SU-DHL-6 (cell line): ENCODE results near the gene ACACB.

Experiments
- H2AFZ ChIP-seq: fragments of 200-600 bp; sonication (generic); 2 replicates; pipeline ENCODE4 v1.6.1; 2014; ENCODE audit warnings: low read depth, mild to moderate bottlenecking, moderate library complexity, mixed read lengths, antibody characterized with exemption, low read length; ENCODE audit not compliant: severe bottlenecking
- H3F3A ChIP-seq: fragments of 200-600 bp; shearing (Covaris generic); 2 replicates; pipeline ENCODE4 v1.6.0; 2016; ENCODE audit warnings: antibody characterized with exemption, mild to moderate bottlenecking; ENCODE audit not compliant: insufficient read depth
- H3K27ac ChIP-seq: fragments of 200-600 bp; sonication (generic); 2 replicates; pipeline ENCODE4 v1.5.1; 2016; ENCODE audit warnings: low read depth, mild to moderate bottlenecking, low read length, moderate library complexity, mixed read lengths
- H3K27me3 ChIP-seq: fragments of 200-600 bp; sonication (generic), shearing (Covaris generic); 2 replicates; pipeline ENCODE4 v1.6.0; 2014; ENCODE audit warnings: mild to moderate bottlenecking, low read length
- H3K36me3 ChIP-seq: fragments of 200-600 bp; sonication (generic); 2 replicates; pipeline ENCODE4 v1.6.1; 2014; ENCODE audit warnings: mild to moderate bottlenecking, low read length, mixed read lengths
- H3K4me2 ChIP-seq: fragments of 300-600, 200-600 bp; shearing (Covaris generic), sonication (generic); 2 replicates; pipeline ENCODE4 v1.6.0; 2014; ENCODE audit warnings: low read length, low read depth, mild to moderate bottlenecking; ENCODE audit not compliant: poor library complexity, severe bottlenecking
- H3K4me3 ChIP-seq: fragments of 200-600 bp; sonication (generic); 2 replicates; pipeline ENCODE4 v1.5.1; 2014; ENCODE audit warnings: antibody characterized with exemption, low read length, mild to moderate bottlenecking, mixed read lengths; ENCODE audit not compliant: insufficient read depth, poor library complexity, severe bottlenecking
- H3K79me2 ChIP-seq: fragments of 200-600 bp; sonication (generic); 2 replicates; pipeline ENCODE4 v1.6.1; 2014; ENCODE audit warnings: mild to moderate bottlenecking, low read length, moderate library complexity; ENCODE audit not compliant: insufficient read depth
- H3K9ac ChIP-seq: fragments of 200-600 bp; sonication (generic); 2 replicates; pipeline ENCODE4 v1.7.0; 2014; ENCODE audit warnings: mild to moderate bottlenecking, low read length
- H3K9me2 ChIP-seq: fragments of 200-600 bp; sonication (generic); replicated peaks from 2 replicates; pipeline ENCODE4 v1.6.1; 2014; ENCODE audit warnings: low read length; ENCODE audit not compliant: insufficient read depth
- H3K9me3 ChIP-seq: fragments of 200-600 bp; sonication (generic); 2 replicates; pipeline ENCODE4 v1.6.1; 2014; ENCODE audit warnings: low read length, mixed read lengths; ENCODE audit not compliant: insufficient read depth
- H4K20me1 ChIP-seq: fragments of 200-600 bp; sonication (generic); 2 replicates; pipeline ENCODE4 v1.6.1; 2014; ENCODE audit warnings: low read depth, mild to moderate bottlenecking, antibody characterized with exemption, low read length, moderate library complexity, mixed read lengths
- CTCF ChIP-seq: fragments of 200-600 bp; sonication (generic); IDR thresholded peaks from one replicate; pipeline ENCODE4 v1.5.1; 2017; ENCODE audit warnings: antibody characterized with exemption, mild to moderate bottlenecking, low read length, moderate library complexity; ENCODE audit not compliant: insufficient read depth, poor library complexity, severe bottlenecking
- EZH2phosphoT487 ChIP-seq: fragments of 200-600 bp; sonication (generic), shearing (Covaris generic); conservative IDR thresholded peaks from 2 replicates; pipeline ENCODE4 v1.6.1; 2018; ENCODE audit warnings: mild to moderate bottlenecking, antibody characterized with exemption, low read length, moderate library complexity, mixed read lengths

The ACACB gene

GRCh38 chr12:109166371-109166770, 50.0 kb downstream of the ACACB start:
- Histone ChIP-seq H3K79me2 (no peaks in the 10 kb centered on the region), H3K27ac (no peak overlapping the region), H3K9me2 (no peaks in the 10 kb centered on the region), H3K9ac (no peak overlapping the region), H3K4me3 (no peak overlapping the region), H4K20me1 (no peaks in the 10 kb centered on the region), H2AFZ (no peak overlapping the region), H3K4me2 (no peak overlapping the region), H3K36me3 (no peaks in the 10 kb centered on the region), H3F3A (no peaks in the 10 kb centered on the region), H3K27me3 (no peaks in the 10 kb centered on the region), H3K9me3 (no peaks in the 10 kb centered on the region)
- TF ChIP-seq CTCF = no peak
- no peak for TF ChIP-seq EZH2phosphoT487

GRCh38 chr12:109167781-109168180, 51.4 kb downstream of the ACACB start:
- H3K4me2 ChIP-seq = no peak overlapping the region
- H3K9ac ChIP-seq = no peak overlapping the region
- no peak overlapping the region for H2AFZ ChIP-seq
- no peak overlapping the region for H3K27ac ChIP-seq
- no peaks in the 10 kb centered on the region for H3K27me3 ChIP-seq
- H3K79me2 ChIP-seq = no peaks in the 10 kb centered on the region
- H3K9me2 ChIP-seq = no peaks in the 10 kb centered on the region
- no peak overlapping the region for H3K4me3 ChIP-seq
- H3K9me3 ChIP-seq = no peaks in the 10 kb centered on the region
- no peaks in the 10 kb centered on the region for H3F3A ChIP-seq
- TF ChIP-seq CTCF (no peak), EZH2phosphoT487 (no peak)
- H3K36me3 ChIP-seq = no peaks in the 10 kb centered on the region
- H4K20me1 ChIP-seq = no peaks in the 10 kb centered on the region

GRCh38 chr12:109169262-109169661, 52.9 kb downstream of the ACACB start:
- H3K27me3 ChIP-seq = no peaks in the 10 kb centered on the region

GRCh38 chr12:109169686-109170085, 53.3 kb downstream of the ACACB start:
- Histone ChIP-seq H3K27me3 (no peaks in the 10 kb centered on the region), H3K4me2 (no peak overlapping the region), H3K9me2 (no peaks in the 10 kb centered on the region), H3F3A (no peaks in the 10 kb centered on the region), H3K36me3 (no peaks in the 10 kb centered on the region), H3K9me3 (no peaks in the 10 kb centered on the region), H2AFZ (no peak overlapping the region), H3K27ac (no peak overlapping the region), H4K20me1 (no peaks in the 10 kb centered on the region), H3K4me3 (no peak overlapping the region), H3K79me2 (no peaks in the 10 kb centered on the region), H3K9ac (no peak overlapping the region)
- TF ChIP-seq EZH2phosphoT487 (no peak), CTCF (no peak)

More at GRCh38 chr12:109169262-109169661, 52.9 kb downstream of the ACACB start:
- no peaks in the 10 kb centered on the region for H3K9me3 ChIP-seq
- H3K4me3 ChIP-seq = no peak overlapping the region
- no peak overlapping the region for H3K9ac ChIP-seq
- no peak for TF ChIP-seq EZH2phosphoT487
- H3K27ac ChIP-seq = no peak overlapping the region
- H2AFZ ChIP-seq = no peak overlapping the region
- H3K4me2 ChIP-seq = no peak overlapping the region
- H4K20me1 ChIP-seq = no peaks in the 10 kb centered on the region
- H3F3A ChIP-seq = no peaks in the 10 kb centered on the region
- no peaks in the 10 kb centered on the region for H3K9me2 ChIP-seq
- no peaks in the 10 kb centered on the region for H3K36me3 ChIP-seq
- no peaks in the 10 kb centered on the region for H3K79me2 ChIP-seq
